GM23248 (cell line): ENCODE data around the gene FCN1. TPM values are rescaled to one million over a fixed set of nuclear protein-coding genes. Genes with fewer than 3 reads are reported as not detected.
"Not testable (repeated sequence)": the region's sequence is repeated elsewhere in the genome, so short reads cannot be mapped to it uniquely, and the experiment has no call there.

Experiments used
- DNase-seq: peaks from one replicate; pipeline ENCODE4 v3.0.0-alpha.2; 2015
- H2AFZ ChIP-seq: fragments of 200-600 bp; sonication (generic); 2 replicates; pipeline ENCODE4 v1.6.1; 2016; ENCODE audit warnings: antibody characterized with exemption
- H3F3A ChIP-seq: fragments of 200-600 bp; sonication (generic); 2 replicates; pipeline ENCODE4 v1.6.1; 2016; ENCODE audit warnings: mild to moderate bottlenecking, antibody characterized with exemption, mixed run types; ENCODE audit not compliant: insufficient read depth
- H3K27ac ChIP-seq: fragments of 200-600 bp; sonication (generic); 2 replicates; pipeline ENCODE4 v1.5.1; 2016; ENCODE audit warnings: mild to moderate bottlenecking
- H3K27me3 ChIP-seq: fragments of 200-600 bp; sonication (generic); replicated peaks from 2 replicates; pipeline ENCODE4 v1.6.1; 2016; ENCODE audit warnings: mild to moderate bottlenecking; ENCODE audit not compliant: insufficient read depth
- H3K36me3 ChIP-seq: fragments of 200-600 bp; sonication (generic); 2 replicates; pipeline ENCODE4 v1.6.1; 2016; ENCODE audit warnings: low read depth, mild to moderate bottlenecking
- H3K4me1 ChIP-seq: fragments of 200-600 bp; sonication (generic); 2 replicates; pipeline ENCODE4 v1.6.1; 2016; ENCODE audit warnings: mild to moderate bottlenecking; ENCODE audit not compliant: insufficient read depth
- H3K4me2 ChIP-seq: fragments of 200-600 bp; sonication (generic); one replicate; pipeline ENCODE4 v1.6.1; 2016; ENCODE audit warnings: mild to moderate bottlenecking; ENCODE audit not compliant: unreplicated experiment
- H3K4me3 ChIP-seq: fragments of 200-600 bp; sonication (generic); 2 replicates; pipeline ENCODE4 v1.5.1; 2016; ENCODE audit warnings: mild to moderate bottlenecking
- H3K79me2 ChIP-seq: fragments of 200-600 bp; sonication (generic); 2 replicates; pipeline ENCODE4 v1.6.1; 2016; ENCODE audit warnings: mild to moderate bottlenecking; ENCODE audit not compliant: insufficient read depth
- H3K9ac ChIP-seq: fragments of 200-600 bp; sonication (generic); 2 replicates; pipeline ENCODE4 v1.6.1; 2016; ENCODE audit warnings: mild to moderate bottlenecking
- H3K9me2 ChIP-seq: fragments of 200-600 bp; sonication (generic); 2 replicates; pipeline ENCODE4 v1.6.1; 2016; ENCODE audit warnings: mixed run types, mild to moderate bottlenecking, moderate library complexity; ENCODE audit not compliant: insufficient read depth
- H3K9me3 ChIP-seq: fragments of 200-600 bp; sonication (generic); one replicate; pipeline ENCODE4 v1.6.1; 2017; ENCODE audit warnings: low read depth
- H4K20me1 ChIP-seq: fragments of 200-600 bp; sonication (generic); 2 replicates; pipeline ENCODE4 v1.6.0; 2016; ENCODE audit not compliant: insufficient read depth
- EZH2 ChIP-seq: fragments of 200-600 bp; sonication (generic); IDR thresholded peaks from 2 replicates; pipeline ENCODE4 v1.6.1; 2018; ENCODE audit warnings: antibody characterized with exemption, mild to moderate bottlenecking; ENCODE audit not compliant: insufficient read depth, poor library complexity, severe bottlenecking
- EZH2phosphoT487 ChIP-seq: fragments of 200-600 bp; sonication (generic); IDR thresholded peaks from 2 replicates; pipeline ENCODE4 v1.6.1; 2018; ENCODE audit warnings: antibody characterized with exemption, moderate library complexity, mild to moderate bottlenecking, low read depth; ENCODE audit not compliant: insufficient read depth
- WGBS, 2 experiments: methylation state at CpG; one replicate each; pipeline ENCODE4 v1.1.6; 2015 to 2017; ENCODE audit warnings: low lambda C conversion rate in 2 of 2, low coverage in 1 of 2; ENCODE audit errors: missing lambda C conversion rate in 2 of 2; 5-methylcytosine and 5-hydroxymethylcytosine counted together
- in situ Hi-C: fragments of 300-500 bp; cut with MboI; formaldehyde crosslinking; loops from 2 replicates; pipeline ENCODE4 v1.15.0; 2020
- polyA plus RNA-seq: library from polyadenylated mRNA; unstranded; fragments of >200 nt; fragmentation: Nextera tagmentation; extraction: Ambion mirVana; gene quantifications from 2 replicates; pipeline ENCODE4 v1.2.1, GENCODE V29; 2016
- small RNA-seq: library from RNA; depleted of rRNA; stranded (forward); fragments of <200 nt; gene quantifications from one replicate; pipeline ENCODE3, GENCODE V24; 2014; ENCODE audit warnings: low read depth, low replicate concordance
- total RNA-seq: library from RNA; depleted of rRNA; stranded (reverse); fragments of >200 nt; shearing (Covaris generic); gene quantifications from 2 replicates; pipeline ENCODE4 v1.2.3, GENCODE V29; 2014; rRNA removed

The FCN1 gene
- total and polyA plus RNA-seq, 2 experiments from 2014 or later: not detected

GRCh38 chr9:134860510-134860909 is 57.2 kb downstream of the FCN1 start:
- WGBS, 2 experiments: 63 to 70% methylated on average over 13 of the region's 13 CpGs
- Histone ChIP-seq H3K4me1 (no peaks in the 10 kb centered on the region), H3K9me2 (no peaks in the 10 kb centered on the region), H3K27me3 (0 out of 2 replicates have a peak, but pooled peaks cover 5% of the 10 kb centered on the region), H3K4me3 (no peak overlapping the region), H3F3A (peaks cover 9% of the 10 kb centered on the region), H4K20me1 (no peaks in the 10 kb centered on the region), H3K9ac (no peak overlapping the region), H3K4me2 (no peak overlapping the region), H3K79me2 (no peaks in the 10 kb centered on the region), H3K36me3 (no peaks in the 10 kb centered on the region), H2AFZ (no peak overlapping the region), H3K9me3 (no peaks in the 10 kb centered on the region), H3K27ac (no peak overlapping the region)
- no peak for DNase-seq
- in situ Hi-C loops: no loop called here
- TF ChIP-seq EZH2phosphoT487 (no peak), EZH2 (no peak)

GRCh38 chr9:134858051-134858841 is 59.5 kb downstream of the FCN1 start:
- H4K20me1 ChIP-seq: no peaks in the 10 kb centered on the region
- H2AFZ ChIP-seq: no peak overlapping the region
- H3K4me1 ChIP-seq: no peaks in the 10 kb centered on the region
- no peaks in the 10 kb centered on the region for H3K36me3 ChIP-seq
- H3K27ac ChIP-seq: no peak overlapping the region
- H3K4me2 ChIP-seq: no peak overlapping the region
- H3F3A ChIP-seq: peaks cover 18% of the 10 kb centered on the region
- TF ChIP-seq EZH2phosphoT487 (no peak), EZH2 (no peak)
- no peak overlapping the region for H3K4me3 ChIP-seq
- in situ Hi-C loops: no loop called here
- H3K9ac ChIP-seq: no peak overlapping the region
- H3K79me2 ChIP-seq: no peaks in the 10 kb centered on the region
- H3K9me2 ChIP-seq: no peaks in the 10 kb centered on the region
- DNase-seq: peak; percentile 72
- no peaks in the 10 kb centered on the region for H3K9me3 ChIP-seq
- WGBS, 2 experiments: 34 to 37% methylated on average over 11 of the region's 11 CpGs
- 0 out of 2 replicates have a peak, but pooled peaks cover 4% of the 10 kb centered on the region for H3K27me3 ChIP-seq

DNA sequence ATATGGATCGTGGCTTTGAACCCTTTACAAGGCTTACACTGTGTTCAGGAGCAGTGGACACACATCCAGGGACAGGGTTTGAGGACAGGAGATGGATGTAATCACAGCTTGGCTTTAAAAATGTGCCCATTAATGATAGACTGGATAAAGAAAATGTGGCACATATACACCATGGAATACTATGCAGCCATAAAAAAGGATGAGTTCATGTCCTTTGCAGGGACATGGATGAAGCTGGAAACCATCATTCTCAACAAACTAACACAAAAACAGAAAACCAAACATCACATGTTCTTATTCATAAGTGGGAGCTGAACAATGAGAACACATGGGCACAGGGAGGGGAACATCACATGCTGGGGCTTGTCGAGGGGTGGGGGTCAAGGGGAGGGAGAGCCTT is 60.3 kb downstream of the FCN1 start:
- H3K4me1 ChIP-seq, in situ Hi-C loops, H4K20me1 ChIP-seq, H3K79me2 ChIP-seq, H3K9ac ChIP-seq, H2AFZ ChIP-seq, H3K9me3 ChIP-seq, H3K27me3 ChIP-seq, H3K36me3 ChIP-seq, H3K9me2 ChIP-seq, H3K4me2 ChIP-seq, H3K27ac ChIP-seq, H3K4me3 ChIP-seq, DNase-seq: not testable (repeated sequence)
- WGBS, 2 experiments: 94 to 100% methylated on average over 1 to 2 of the region's 2 CpGs
- peaks cover 21% of the 10 kb centered on the region for H3F3A ChIP-seq

- Histone ChIP-seq H4K20me1 (no peaks in the 10 kb centered on the region), H3K9me3 (no peaks in the 10 kb centered on the region), H3K4me3 (no peak overlapping the region), H3K36me3 (no peaks in the 10 kb centered on the region), H3K4me1 (no peaks in the 10 kb centered on the region), H3K4me2 (no peak overlapping the region), H3K79me2 (no peaks in the 10 kb centered on the region), H2AFZ (no peak overlapping the region), H3K27ac (no peak overlapping the region), H3K27me3 (no peaks in the 10 kb centered on the region), H3F3A (peaks cover 33% of the 10 kb centered on the region), H3K9me2 (no peaks in the 10 kb centered on the region), H3K9ac (no peak overlapping the region)
- no peak for DNase-seq
- 59 to 70% methylated on average over 9 of the region's 9 CpGs for WGBS, 2 experiments
- TF ChIP-seq EZH2 (no peak), EZH2phosphoT487 (no peak)
- in situ Hi-C loops: no loop called here
Measured at GRCh38 chr9:134855900-134856377, 61.8 kb downstream of the FCN1 start.

Small RNAs within 50 kb of the gene (small RNA-seq; reads per million reads assigned to genes)
- not detected for gene AL603650.1

Other genes with a start within 250 kb of the FCN1 start
- gene FCN2, start 37.1 kb downstream of the FCN1 start, total RNA-seq: not detected in 2 replicates
- not detected in 2 replicates for gene FCN2, start 37.1 kb downstream of the FCN1 start, polyA plus RNA-seq
- gene OLFM1, start 169.8 kb upstream of the FCN1 start, total RNA-seq: 17.0 and 18.6 TPM in 2 replicates
- 31.4 TPM in 2 replicates for gene OLFM1, start 169.8 kb upstream of the FCN1 start, polyA plus RNA-seq